WI38 (cell line): ENCODE data around the gene RLBP1.

Experiments used
- H3K4me3 ChIP-seq: 2 replicates; pipeline ENCODE4 v1.5.1; 2011; ENCODE audit warnings: low read depth, mild to moderate bottlenecking, control low read depth, low read length
- TF ChIP-seq, protein P1 (sequence below): IDR thresholded peaks from 2 replicates; pipeline ENCODE4 v1.5.1; 2012; ENCODE audit warnings: low read depth, mild to moderate bottlenecking, control low read depth, low read length

RLBP1 gene

GRCh38 chr15:89217031-89217430 is 4.3 kb downstream of the RLBP1 start:
- TF ChIP-seq, protein P1, sequence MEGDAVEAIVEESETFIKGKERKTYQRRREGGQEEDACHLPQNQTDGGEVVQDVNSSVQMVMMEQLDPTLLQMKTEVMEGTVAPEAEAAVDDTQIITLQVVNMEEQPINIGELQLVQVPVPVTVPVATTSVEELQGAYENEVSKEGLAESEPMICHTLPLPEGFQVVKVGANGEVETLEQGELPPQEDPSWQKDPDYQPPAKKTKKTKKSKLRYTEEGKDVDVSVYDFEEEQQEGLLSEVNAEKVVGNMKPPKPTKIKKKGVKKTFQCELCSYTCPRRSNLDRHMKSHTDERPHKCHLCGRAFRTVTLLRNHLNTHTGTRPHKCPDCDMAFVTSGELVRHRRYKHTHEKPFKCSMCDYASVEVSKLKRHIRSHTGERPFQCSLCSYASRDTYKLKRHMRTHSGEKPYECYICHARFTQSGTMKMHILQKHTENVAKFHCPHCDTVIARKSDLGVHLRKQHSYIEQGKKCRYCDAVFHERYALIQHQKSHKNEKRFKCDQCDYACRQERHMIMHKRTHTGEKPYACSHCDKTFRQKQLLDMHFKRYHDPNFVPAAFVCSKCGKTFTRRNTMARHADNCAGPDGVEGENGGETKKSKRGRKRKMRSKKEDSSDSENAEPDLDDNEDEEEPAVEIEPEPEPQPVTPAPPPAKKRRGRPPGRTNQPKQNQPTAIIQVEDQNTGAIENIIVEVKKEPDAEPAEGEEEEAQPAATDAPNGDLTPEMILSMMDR: no peak
- no peak overlapping the region for H3K4me3 ChIP-seq

DNA sequence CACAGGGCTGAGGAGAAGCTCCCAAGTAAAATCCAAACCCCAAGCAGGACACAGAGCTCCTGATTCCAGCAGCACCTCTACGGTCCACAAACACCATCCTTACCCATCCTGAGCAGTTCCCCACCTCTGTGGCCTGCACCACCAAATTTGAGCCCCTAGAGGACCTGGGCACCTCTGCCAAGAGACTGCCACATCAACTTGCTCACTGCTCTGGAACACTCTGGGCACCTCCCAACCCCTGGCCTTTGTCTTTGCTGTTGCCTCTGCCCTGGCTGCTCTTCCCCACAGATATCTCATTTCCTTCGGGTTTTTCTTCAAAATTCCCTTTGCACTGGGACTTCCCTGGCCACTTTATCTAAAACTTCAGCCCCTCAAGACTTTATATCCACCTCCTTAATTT is 5.8 kb downstream of the RLBP1 start:
- TF ChIP-seq, protein P1: no peak
- no peak overlapping the region for H3K4me3 ChIP-seq

DNA sequence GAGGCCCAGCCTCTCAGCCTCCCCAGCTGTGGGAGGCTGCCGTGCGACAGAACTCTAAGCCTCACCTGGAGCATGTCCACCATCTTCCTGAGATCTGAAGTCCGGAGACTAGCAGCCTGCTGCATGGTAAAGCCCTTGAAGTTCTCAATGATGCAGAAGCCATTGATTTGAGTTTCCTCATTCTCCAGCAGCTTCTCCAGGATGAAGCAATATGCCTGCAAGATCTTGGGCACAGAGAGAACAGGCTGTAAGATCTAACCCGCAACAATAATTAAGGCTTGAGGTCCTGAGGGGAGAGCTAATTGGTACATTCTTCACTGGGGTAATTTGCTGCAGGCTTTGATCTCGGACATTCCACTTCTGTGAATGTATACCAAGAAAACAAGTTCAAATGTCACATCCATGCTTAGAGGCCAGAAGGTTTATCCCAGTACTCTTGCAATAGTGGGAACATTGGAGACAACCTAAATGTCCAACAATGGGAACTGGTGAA is 9.7 kb downstream of the RLBP1 start:
- no peak overlapping the region for H3K4me3 ChIP-seq
- TF ChIP-seq, protein P1: no peak

DNA sequence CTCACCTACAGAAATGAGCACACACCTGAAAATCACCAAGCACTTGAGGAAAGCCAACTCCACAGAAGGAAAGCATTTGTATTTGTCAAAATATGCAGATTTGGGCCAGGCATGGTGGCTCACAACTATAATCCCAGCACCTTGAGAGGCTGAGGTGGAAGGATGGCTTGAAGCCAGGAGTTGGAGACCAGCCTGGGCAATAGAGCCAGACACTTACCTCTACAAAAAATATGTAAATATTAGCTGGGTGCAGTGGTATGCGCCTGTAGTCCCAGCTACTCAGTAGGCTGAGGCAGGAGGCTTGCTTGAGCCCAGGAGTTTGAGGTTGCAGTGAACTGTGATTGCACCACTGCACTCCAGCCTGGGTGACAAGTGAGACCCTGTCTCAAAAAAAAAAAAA is 12.3 kb downstream of the RLBP1 start:
- no peak overlapping the region for H3K4me3 ChIP-seq
- TF ChIP-seq, protein P1: no peak

- no peak overlapping the region for H3K4me3 ChIP-seq
- TF ChIP-seq, protein P1: no peak
Observed at GRCh38 chr15:89208256-89208655, 13.1 kb downstream of the RLBP1 start.

DNA sequence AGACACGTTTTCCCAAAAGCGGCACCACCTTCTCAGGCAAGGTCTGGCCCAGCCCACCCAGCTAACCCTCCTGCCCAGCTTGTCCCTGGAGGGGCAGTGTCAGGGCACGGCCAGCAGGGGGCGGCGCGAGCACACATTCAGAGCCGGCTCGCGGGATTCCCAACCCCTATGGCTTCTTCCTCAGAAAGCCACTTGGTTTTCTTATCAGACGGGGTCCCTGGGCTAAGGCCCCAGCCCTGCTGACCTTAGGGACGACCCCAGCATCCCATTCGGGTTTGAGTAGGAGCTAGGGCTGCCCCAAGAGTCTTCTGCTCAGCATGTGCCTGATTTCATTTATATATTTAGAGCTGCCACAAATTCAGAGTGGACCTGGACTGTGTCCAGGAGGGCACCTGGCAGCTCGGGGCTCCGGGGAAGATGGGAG is 14.5 kb downstream of the RLBP1 start:
- TF ChIP-seq, protein P1: peak; percentile 97
- H3K4me3 ChIP-seq: no peak overlapping the region

- TF ChIP-seq, protein P1: no peak
- no peak overlapping the region for H3K4me3 ChIP-seq
Observed at GRCh38 chr15:89205991-89206585, 15.3 kb downstream of the RLBP1 start.
